Stimulated activated CD4-positive, alpha-beta T cell treated with anti-CD3 and anti-CD28 coated beads, Interleukin-4, amount 100 ng/mL, for 1 hour (primary cell): Measurements from ENCODE around the gene TYROBP.
"Not testable (repeated sequence)": the region's sequence is repeated elsewhere in the genome, so short reads cannot be mapped to it uniquely, and the experiment has no call there.

Source experiments
- DNase-seq: peaks from one replicate; pipeline ENCODE4 v3.0.0-alpha.2; 2020

Gene TYROBP

GRCh38 chr19:35908010-35908441 is at the start of gene TYROBP:
Gene TYROBP, minus strand, starts transcription at chr19:35908295. Its CDS starts 67 bp downstream, at chr19:35908228.
- DNase-seq = no peak

GRCh38 chr19:35957411-35957810 is 49.3 kb upstream of the TYROBP start:
- DNase-seq = not testable (repeated sequence)

- no peak for DNase-seq
These were observed 48.0 kb upstream of the TYROBP start for GRCh38 chr19:35955881-35956634.

GRCh38 chr19:35949131-35949530 is 41.0 kb upstream of the TYROBP start:
- DNase-seq = no peak

- no peak for DNase-seq
These were observed 38.1 kb upstream of the TYROBP start for GRCh38 chr19:35946203-35946602.

GRCh38 chr19:35945121-35945790 is 37.2 kb upstream of the TYROBP start:
- DNase-seq = no peak

- no peak for DNase-seq
These were observed 36.5 kb upstream of the TYROBP start for GRCh38 chr19:35944556-35944955.

GRCh38 chr19:35943321-35944301 is 35.5 kb upstream of the TYROBP start:
- no peak for DNase-seq

- DNase-seq = no peak
These were observed 34.1 kb upstream of the TYROBP start for GRCh38 chr19:35942235-35942634.

- DNase-seq = no peak
These were observed 32.7 kb upstream of the TYROBP start for GRCh38 chr19:35940839-35941238.

- no peak for DNase-seq
These were observed 32.1 kb upstream of the TYROBP start for GRCh38 chr19:35940078-35940775.

GRCh38 chr19:35939307-35940077 is 31.4 kb upstream of the TYROBP start:
- DNase-seq = no peak

GRCh38 chr19:35938282-35939224 is 30.5 kb upstream of the TYROBP start:
- no peak for DNase-seq

GRCh38 chr19:35937345-35938281 is 29.5 kb upstream of the TYROBP start:
- DNase-seq = no peak

- DNase-seq = no peak
These were observed 28.7 kb upstream of the TYROBP start for GRCh38 chr19:35936738-35937268.

- DNase-seq = peak; percentile 67
These were observed 28.0 kb upstream of the TYROBP start, which contains the start of gene LRFN3 for GRCh38 chr19:35935911-35936737. Gene LRFN3, plus strand, starts transcription at chr19:35936374. Its CDS starts 3,052 bp downstream, at chr19:35939426.

- no peak for DNase-seq
These were observed 24.3 kb upstream of the TYROBP start for GRCh38 chr19:35932291-35932936.

- DNase-seq = no peak
These were observed 23.7 kb upstream of the TYROBP start for GRCh38 chr19:35931874-35932202.
